Measurements from ENCODE around the gene SGCE.

Gene SGCE

GRCh38 chr7:94655848-94656657 lies at the start of gene SGCE (continued):
- TF ChIP-seq, protein P1, sequence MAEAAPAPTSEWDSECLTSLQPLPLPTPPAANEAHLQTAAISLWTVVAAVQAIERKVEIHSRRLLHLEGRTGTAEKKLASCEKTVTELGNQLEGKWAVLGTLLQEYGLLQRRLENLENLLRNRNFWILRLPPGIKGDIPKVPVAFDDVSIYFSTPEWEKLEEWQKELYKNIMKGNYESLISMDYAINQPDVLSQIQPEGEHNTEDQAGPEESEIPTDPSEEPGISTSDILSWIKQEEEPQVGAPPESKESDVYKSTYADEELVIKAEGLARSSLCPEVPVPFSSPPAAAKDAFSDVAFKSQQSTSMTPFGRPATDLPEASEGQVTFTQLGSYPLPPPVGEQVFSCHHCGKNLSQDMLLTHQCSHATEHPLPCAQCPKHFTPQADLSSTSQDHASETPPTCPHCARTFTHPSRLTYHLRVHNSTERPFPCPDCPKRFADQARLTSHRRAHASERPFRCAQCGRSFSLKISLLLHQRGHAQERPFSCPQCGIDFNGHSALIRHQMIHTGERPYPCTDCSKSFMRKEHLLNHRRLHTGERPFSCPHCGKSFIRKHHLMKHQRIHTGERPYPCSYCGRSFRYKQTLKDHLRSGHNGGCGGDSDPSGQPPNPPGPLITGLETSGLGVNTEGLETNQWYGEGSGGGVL (tag by site-specific recombination; IDR thresholded peaks at IDR 0.05) = peak; percentile 90
- TF ChIP-seq YY2 (tag by site-specific recombination; IDR thresholded peaks at IDR 0.05) = no peak
- peak; percentile 31; the same call in 1 of the 2 replicates for TF ChIP-seq ZBTB11 (tag by site-specific recombination; conservative IDR thresholded peaks at IDR 0.05; ENCODE audit: low read depth)
- no peak for TF ChIP-seq ZNF157 (tag by site-specific recombination; IDR thresholded peaks at IDR 0.05)
- peak; percentile 71 for TF ChIP-seq SCRT2 (tag by site-specific recombination; IDR thresholded peaks at IDR 0.05)
- TF ChIP-seq ZSCAN23 (tag by site-specific recombination; IDR thresholded peaks at IDR 0.05) = 0 out of 2 replicates have a peak, but pooled peaks have one; percentile 56
- peak; percentile 82 for TF ChIP-seq ZNF223 (tag by site-specific recombination; IDR thresholded peaks at IDR 0.05)
- TF ChIP-seq, protein P2, sequence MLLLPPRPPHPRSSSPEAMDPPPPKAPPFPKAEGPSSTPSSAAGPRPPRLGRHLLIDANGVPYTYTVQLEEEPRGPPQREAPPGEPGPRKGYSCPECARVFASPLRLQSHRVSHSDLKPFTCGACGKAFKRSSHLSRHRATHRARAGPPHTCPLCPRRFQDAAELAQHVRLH (tag by site-specific recombination; IDR thresholded peaks at IDR 0.05) = peak; percentile 78; the same call in 1 of the 2 replicates
- no peak; the same call in 1 of the 2 replicates for TF ChIP-seq ZNF24 (tag by site-specific recombination; IDR thresholded peaks at IDR 0.05)
- TF ChIP-seq ZNF10 (tag by site-specific recombination; IDR thresholded peaks at IDR 0.05) = peak; percentile 47; the same call in 1 of the 2 replicates
- peak; percentile 63 for TF ChIP-seq ZNF561 (tag by site-specific recombination; IDR thresholded peaks at IDR 0.05; ENCODE audit: borderline replicate concordance)
- TF ChIP-seq ZBTB1 (tag by site-specific recombination; IDR thresholded peaks at IDR 0.05) = peak; percentile 80; the same call in 1 of the 2 replicates
- TF ChIP-seq KLF1 (tag by site-specific recombination; IDR thresholded peaks at IDR 0.05) = peak; percentile 60
- TF ChIP-seq GLIS1 (tag by site-specific recombination; IDR thresholded peaks at IDR 0.05) = peak; percentile 44
- TF ChIP-seq KLF7 (tag by site-specific recombination; IDR thresholded peaks at IDR 0.05; ENCODE audit: borderline replicate concordance) = peak; percentile 53; the same call in 1 of the 2 replicates
- TF ChIP-seq PATZ1 (tag by site-specific recombination; IDR thresholded peaks at IDR 0.05) = peak; percentile 87
- TF ChIP-seq ZSCAN5A (tag by site-specific recombination; IDR thresholded peaks at IDR 0.05) = peak; percentile 94; the same call in 1 of the 2 replicates
- TF ChIP-seq ZNF785 (tag by site-specific recombination; IDR thresholded peaks at IDR 0.05) = peak; percentile 67; the same call in 1 of the 2 replicates
- TF ChIP-seq SP2 (tag by site-specific recombination; IDR thresholded peaks at IDR 0.05) = peak; percentile 33; the same call in 1 of the 2 replicates
- no peak for TF ChIP-seq ZNF555 (tag by site-specific recombination; conservative IDR thresholded peaks at IDR 0.05)
- TF ChIP-seq ZBTB20 (tag by site-specific recombination; IDR thresholded peaks at IDR 0.05) = 0 out of 2 replicates have a peak, but pooled peaks have one; percentile 30
- TF ChIP-seq ZNF366 (tag by site-specific recombination; conservative IDR thresholded peaks at IDR 0.05) = peak; percentile 66
- TF ChIP-seq YY1 (tag by site-specific recombination; IDR thresholded peaks at IDR 0.05) = peak; percentile 52; the same call in 1 of the 2 replicates
- TF ChIP-seq ZXDB (tag by site-specific recombination; IDR thresholded peaks at IDR 0.05) = peak; percentile 87
- TF ChIP-seq ZNF600 (tag by site-specific recombination; IDR thresholded peaks at IDR 0.05) = peak; percentile 75
- TF ChIP-seq ZBTB7A (tag by site-specific recombination; IDR thresholded peaks at IDR 0.05; ENCODE audit: low read depth) = peak; percentile 92
- no peak for TF ChIP-seq PRDM6 (tag by site-specific recombination; IDR thresholded peaks at IDR 0.05)
- peak; percentile 63 for TF ChIP-seq GLIS2 (tag by site-specific recombination; IDR thresholded peaks at IDR 0.05)
- 0 out of 2 replicates have a peak, but pooled peaks have one; percentile 16 for TF ChIP-seq ZFP41 (tag by site-specific recombination; IDR thresholded peaks at IDR 0.05; ENCODE audit: borderline replicate concordance)

Data from HEK293 (cell line).